Epithelial cell of esophagus (primary cell): ENCODE data around the gene GPR37L1.

Experiments
- DNase-seq: peaks from one replicate; pipeline ENCODE4 v3.0.0; 2010; ENCODE audit warnings: low read depth
- H3K4me3 ChIP-seq: 2 replicates; pipeline ENCODE4 v1.5.1; 2011; ENCODE audit warnings: mild to moderate bottlenecking, low read length, control low read depth
- TF ChIP-seq, protein P1 (sequence below): IDR thresholded peaks from 2 replicates; pipeline ENCODE4 v1.5.1; 2011; ENCODE audit warnings: low read depth, mild to moderate bottlenecking, low read length, control low read depth, inconsistent platforms; ENCODE audit not compliant: insufficient read depth; ENCODE audit errors: missing control alignments

The GPR37L1 gene

DNA sequence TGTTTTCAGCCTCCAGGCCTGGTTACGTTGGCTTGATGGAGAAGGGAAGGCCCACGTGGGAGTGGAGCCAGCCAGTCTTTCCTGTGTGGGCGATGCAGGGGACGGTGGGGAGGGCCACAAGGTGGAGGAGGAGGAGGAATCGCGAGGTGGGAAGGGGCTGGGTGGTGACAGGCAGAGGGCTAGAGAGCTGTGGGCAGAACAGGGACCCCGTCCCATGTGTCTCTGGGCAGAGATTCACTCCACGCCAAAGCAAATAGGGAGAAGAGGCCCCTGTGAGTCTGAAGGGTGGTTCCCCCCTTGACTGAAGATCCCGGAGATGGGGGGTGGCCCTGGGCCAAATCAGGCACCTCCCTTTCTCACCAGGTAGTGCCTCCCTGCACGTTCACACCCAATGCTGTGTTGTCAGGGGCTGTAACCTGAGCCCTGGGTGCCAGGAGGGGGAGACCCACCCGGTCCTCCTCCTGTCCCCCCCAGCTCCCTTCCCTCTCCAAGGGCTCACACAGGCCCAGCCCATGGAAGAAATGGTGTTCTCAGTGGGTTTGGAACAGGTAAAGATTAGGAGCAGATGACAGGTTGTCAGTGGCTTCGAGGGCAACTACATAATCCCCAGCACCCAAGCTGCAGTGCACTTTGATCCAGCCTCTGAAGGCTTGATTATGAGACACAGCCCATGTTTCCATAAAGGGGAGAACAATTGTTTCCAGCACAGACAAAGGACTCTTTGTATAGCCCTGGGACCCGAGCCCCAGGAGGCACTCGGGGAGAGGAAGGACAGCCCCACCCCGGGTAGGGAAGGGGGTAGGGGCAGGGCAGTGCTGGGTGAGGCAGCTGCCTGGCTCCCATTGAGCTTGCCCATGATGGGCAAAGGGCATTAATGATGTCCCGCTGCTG lies 37.7 kb upstream of the GPR37L1 start:
- no peak for DNase-seq
- no peak overlapping the region for H3K4me3 ChIP-seq
- TF ChIP-seq, protein P1, sequence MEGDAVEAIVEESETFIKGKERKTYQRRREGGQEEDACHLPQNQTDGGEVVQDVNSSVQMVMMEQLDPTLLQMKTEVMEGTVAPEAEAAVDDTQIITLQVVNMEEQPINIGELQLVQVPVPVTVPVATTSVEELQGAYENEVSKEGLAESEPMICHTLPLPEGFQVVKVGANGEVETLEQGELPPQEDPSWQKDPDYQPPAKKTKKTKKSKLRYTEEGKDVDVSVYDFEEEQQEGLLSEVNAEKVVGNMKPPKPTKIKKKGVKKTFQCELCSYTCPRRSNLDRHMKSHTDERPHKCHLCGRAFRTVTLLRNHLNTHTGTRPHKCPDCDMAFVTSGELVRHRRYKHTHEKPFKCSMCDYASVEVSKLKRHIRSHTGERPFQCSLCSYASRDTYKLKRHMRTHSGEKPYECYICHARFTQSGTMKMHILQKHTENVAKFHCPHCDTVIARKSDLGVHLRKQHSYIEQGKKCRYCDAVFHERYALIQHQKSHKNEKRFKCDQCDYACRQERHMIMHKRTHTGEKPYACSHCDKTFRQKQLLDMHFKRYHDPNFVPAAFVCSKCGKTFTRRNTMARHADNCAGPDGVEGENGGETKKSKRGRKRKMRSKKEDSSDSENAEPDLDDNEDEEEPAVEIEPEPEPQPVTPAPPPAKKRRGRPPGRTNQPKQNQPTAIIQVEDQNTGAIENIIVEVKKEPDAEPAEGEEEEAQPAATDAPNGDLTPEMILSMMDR: no peak

DNA sequence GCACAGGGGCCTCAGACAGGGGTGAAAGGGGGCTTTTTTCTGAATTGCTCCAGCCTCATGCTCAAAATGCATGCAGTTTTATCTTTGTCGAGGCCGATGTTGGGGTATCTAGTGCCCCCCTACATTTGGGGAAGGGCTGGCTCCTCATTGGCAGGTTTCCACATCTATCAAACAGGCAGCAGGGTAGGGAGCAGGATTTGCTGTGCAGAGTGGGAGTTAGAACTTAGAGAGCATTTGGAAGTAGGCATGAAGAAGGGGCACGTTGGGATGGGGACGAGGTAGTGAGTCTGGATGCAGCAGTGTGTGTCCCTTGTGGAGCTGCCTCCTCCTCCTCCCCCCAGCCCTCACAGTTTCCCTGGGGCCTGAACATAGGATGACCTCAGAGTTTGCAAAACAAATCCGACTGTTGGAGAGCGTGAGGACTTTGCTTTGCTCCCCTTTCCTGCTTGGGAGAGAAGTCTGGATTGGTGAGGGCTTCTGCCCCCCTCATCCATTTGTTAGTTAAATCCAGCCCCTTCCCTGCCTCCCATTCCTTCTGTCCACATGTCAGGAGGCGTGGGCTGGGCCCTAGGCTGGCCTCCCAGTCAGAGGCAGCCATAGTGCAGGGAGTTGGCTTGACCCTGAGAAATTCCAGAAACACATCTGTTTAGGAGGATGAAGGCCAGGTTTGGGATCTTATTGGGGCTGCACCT lies 36.9 kb upstream of the GPR37L1 start:
- no peak overlapping the region for H3K4me3 ChIP-seq
- no peak for DNase-seq
- TF ChIP-seq, protein P1: no peak

DNA sequence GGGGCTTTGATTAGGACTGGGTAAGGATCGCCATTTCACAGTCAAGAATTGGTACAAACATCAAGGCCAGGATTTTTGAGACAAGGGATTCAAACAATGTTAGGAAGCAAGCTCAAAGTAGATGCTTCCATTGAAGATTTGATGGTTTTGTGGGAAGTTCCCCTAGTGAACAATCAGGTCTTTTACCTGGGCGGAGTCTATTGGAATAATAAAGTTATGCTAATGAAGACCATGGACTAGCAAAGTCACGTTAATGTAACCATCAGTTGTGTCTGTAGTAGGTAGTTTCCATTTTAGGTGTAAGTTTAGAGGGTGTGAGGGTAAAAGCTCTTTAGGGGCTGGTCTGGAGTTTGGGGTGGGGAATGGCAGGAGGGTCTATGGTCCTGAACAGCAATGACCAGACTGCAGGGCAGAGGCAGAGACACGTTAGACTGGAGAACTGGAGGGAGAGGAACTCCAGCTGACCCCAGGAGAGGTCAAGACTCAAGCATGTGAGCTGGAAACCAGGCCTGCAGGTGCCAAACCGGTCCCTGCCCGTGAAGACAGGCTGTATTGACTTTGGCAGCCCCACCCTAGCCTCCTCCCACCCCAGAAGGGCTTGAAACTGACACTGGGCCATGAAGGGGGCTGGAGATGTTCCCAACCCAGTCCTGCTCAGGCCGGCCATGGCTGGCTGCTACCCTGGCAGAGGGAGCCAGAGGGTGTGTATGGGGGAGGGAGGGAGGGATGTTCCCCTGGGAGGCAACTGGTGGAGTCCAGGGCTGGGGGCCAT lies 36.0 kb upstream of the GPR37L1 start:
- H3K4me3 ChIP-seq: no peak overlapping the region
- TF ChIP-seq, protein P1: no peak
- no peak for DNase-seq

GRCh38 chr1:202088206-202088605 lies 34.5 kb upstream of the GPR37L1 start:
- no peak overlapping the region for H3K4me3 ChIP-seq
- TF ChIP-seq, protein P1: no peak
- no peak for DNase-seq

- DNase-seq: no peak
- H3K4me3 ChIP-seq: no peak overlapping the region
- TF ChIP-seq, protein P1: no peak
These were observed 31.7 kb upstream of the GPR37L1 start for GRCh38 chr1:202090994-202091393.

GRCh38 chr1:202093858-202094257 lies 28.9 kb upstream of the GPR37L1 start:
- no peak overlapping the region for H3K4me3 ChIP-seq
- TF ChIP-seq, protein P1: no peak
- no peak for DNase-seq
